ENCODE measurements around the gene LAMC2. TPM values are rescaled to one million over a fixed set of nuclear protein-coding genes. Genes with fewer than 3 reads are reported as not detected.

The LAMC2 gene
- polyA plus RNA-seq, 3 donors, result not detected

GRCh38 chr1:183210681-183211080, 24.6 kb downstream of the LAMC2 start:
- Histone ChIP-seq H3K9ac (ENCODE audit: insufficient read depth, low read length, poor library complexity, severe bottlenecking) (no peak overlapping the region), H3K79me2 (ENCODE audit: insufficient read depth, low read length) (no peaks in the 10 kb centered on the region), H3K4me3 (replicated peaks in 1 of 3; ENCODE audit: low read depth in 2 of 3, low read length in 3 of 3) (no peak overlapping the region), H2AFZ (ENCODE audit: insufficient read depth, low read depth, low read length, poor library complexity, severe bottlenecking) (no peak overlapping the region), H3K36me3 (replicated peaks in 1 of 2; ENCODE audit: control insufficient read depth in 1 of 2, insufficient read depth in 2 of 2, low read length in 2 of 2) (no peaks in the 10 kb centered on the region), H4K20me1 (ENCODE audit: insufficient read depth, low read length) (no peaks in the 10 kb centered on the region), H3K4me2 (replicated peaks; ENCODE audit: extremely low read depth, low read length, poor library complexity, severe bottlenecking) (no peak overlapping the region), H3K27me3 (ENCODE audit: control insufficient read depth in 2 of 2, insufficient read depth in 2 of 2, low read length in 2 of 2) (peaks cover 0 to 6% of the 10 kb centered on the region in 2 donors), H3K4me1 (ENCODE audit: control insufficient read depth in 1 of 2, insufficient read depth in 2 of 2, low read length in 2 of 2) (no peaks in the 10 kb centered on the region), H3K27ac (ENCODE audit: low read depth in 1 of 2, low read length in 2 of 2) (no peak overlapping the region), H3K9me3 (replicated peaks in 1 of 2; ENCODE audit: control insufficient read depth in 1 of 2, insufficient read depth in 1 of 2, low read length in 2 of 2) (no peaks in the 10 kb centered on the region)
- H3K4me1 Mint-ChIP-seq, result peaks cover 3% of the 10 kb centered on the region
- TF ChIP-seq CTCF (IDR thresholded peaks at IDR 0.05), result no peak
- no peak for DNase-seq
- intact Hi-C loops (cut with micrococcal nuclease), result no loop called here
- H3K27ac Mint-ChIP-seq, result no peak overlapping the region
- peaks cover 0 to 2% (median 0%) of the 10 kb centered on the region in 7 donors for H3K9me3 Mint-ChIP-seq
- no peak overlapping the region for H3K4me3 Mint-ChIP-seq
- peaks cover 8 to 27% (median 19%) of the 10 kb centered on the region in 3 donors for H3K27me3 Mint-ChIP-seq (ENCODE audit: low read depth in 3 of 3)
- no peaks in the 10 kb centered on the region for H3K36me3 Mint-ChIP-seq

GRCh38 chr1:183212870-183213269, 26.8 kb downstream of the LAMC2 start:
- H3K4me2 ChIP-seq (replicated peaks; ENCODE audit: extremely low read depth, low read length, poor library complexity, severe bottlenecking), result no peak overlapping the region
- no peaks in the 10 kb centered on the region for H3K36me3 ChIP-seq (replicated peaks in 1 of 2; ENCODE audit: control insufficient read depth in 1 of 2, insufficient read depth in 2 of 2, low read length in 2 of 2)
- H3K27ac ChIP-seq (ENCODE audit: low read depth in 1 of 2, low read length in 2 of 2), result no peak overlapping the region
- no peaks in the 10 kb centered on the region for H3K79me2 ChIP-seq (ENCODE audit: insufficient read depth, low read length)
- H3K4me1 ChIP-seq (ENCODE audit: control insufficient read depth in 1 of 2, insufficient read depth in 2 of 2, low read length in 2 of 2), result no peaks in the 10 kb centered on the region
- H3K4me3 Mint-ChIP-seq, result peak overlapping the region in 1 of 2 donors; percentile 31
- no peak overlapping the region for H3K9ac ChIP-seq (ENCODE audit: insufficient read depth, low read length, poor library complexity, severe bottlenecking)
- peaks cover 3% of the 10 kb centered on the region for H3K4me1 Mint-ChIP-seq
- H3K27ac Mint-ChIP-seq, result no peak overlapping the region
- no peak for TF ChIP-seq CTCF (IDR thresholded peaks at IDR 0.05)
- peaks cover 0 to 6% of the 10 kb centered on the region in 2 donors for H3K27me3 ChIP-seq (ENCODE audit: control insufficient read depth in 2 of 2, insufficient read depth in 2 of 2, low read length in 2 of 2)
- H4K20me1 ChIP-seq (ENCODE audit: insufficient read depth, low read length), result no peaks in the 10 kb centered on the region
- no peaks in the 10 kb centered on the region for H3K36me3 Mint-ChIP-seq
- peaks cover 8 to 28% (median 19%) of the 10 kb centered on the region in 3 donors for H3K27me3 Mint-ChIP-seq (ENCODE audit: low read depth in 3 of 3)
- no peak for DNase-seq
- H3K9me3 Mint-ChIP-seq, result no peaks in the 10 kb centered on the region
- no peaks in the 10 kb centered on the region for H3K9me3 ChIP-seq (replicated peaks in 1 of 2; ENCODE audit: control insufficient read depth in 1 of 2, insufficient read depth in 1 of 2, low read length in 2 of 2)
- H3K4me3 ChIP-seq (replicated peaks in 1 of 3; ENCODE audit: low read depth in 2 of 3, low read length in 3 of 3), result no peak overlapping the region
- H2AFZ ChIP-seq (ENCODE audit: insufficient read depth, low read depth, low read length, poor library complexity, severe bottlenecking), result no peak overlapping the region
- intact Hi-C loops (cut with micrococcal nuclease), result no loop called here
- no CpG with 5 or more reads among the region's 1 CpG for WGBS (ENCODE audit: insufficient coverage)
